ENCODE measurements around the gene FGFR3.

FGFR3 gene

GRCh38 chr4:1771555-1772305 is 21.4 kb upstream of the FGFR3 start:
- no peak overlapping the region for H3K27ac ChIP-seq
- intact Hi-C loops (cut with DNase I; ENCODE audit: low total_unique reads), result no loop called here
- H3K36me3 ChIP-seq, result no peaks in the 10 kb centered on the region
- peaks cover 0 to 56% of the 10 kb centered on the region in 2 donors for H3K27me3 ChIP-seq
- no peak for DNase-seq
- no peak overlapping the region for H3K4me3 ChIP-seq
- no peak for TF ChIP-seq CTCF (IDR thresholded peaks at IDR 0.05)
- peaks cover 0 to 15% (median 9%) of the 10 kb centered on the region in 4 donors for H3K4me1 ChIP-seq
- H3K9me3 ChIP-seq, result no peaks in the 10 kb centered on the region

- TF ChIP-seq CTCF (IDR thresholded peaks at IDR 0.05), result no peak
- H3K4me3 ChIP-seq, result no peak overlapping the region
- no peak for DNase-seq
- H3K4me1 ChIP-seq, result peaks cover 0 to 8% (median under 1%) of the 10 kb centered on the region in 4 donors
- no peaks in the 10 kb centered on the region for H3K9me3 ChIP-seq
- H3K27ac ChIP-seq, result no peak overlapping the region
- no peaks in the 10 kb centered on the region for H3K36me3 ChIP-seq
- H3K27me3 ChIP-seq, result peaks cover 0 to 47% of the 10 kb centered on the region in 2 donors
- intact Hi-C loops (cut with DNase I; ENCODE audit: low total_unique reads), result no loop called here
These were observed 20.1 kb upstream of the FGFR3 start for GRCh38 chr4:1772853-1773538.

GRCh38 chr4:1773754-1774153 is 19.3 kb upstream of the FGFR3 start:
- Histone ChIP-seq H3K4me1 (peaks cover 0 to 9% (median 2%) of the 10 kb centered on the region in 4 donors), H3K36me3 (no peaks in the 10 kb centered on the region), H3K27me3 (peaks cover 0 to 47% of the 10 kb centered on the region in 2 donors), H3K9me3 (no peaks in the 10 kb centered on the region), H3K27ac (no peak overlapping the region), H3K4me3 (no peak overlapping the region)
- intact Hi-C loops (cut with DNase I; ENCODE audit: low total_unique reads), result no loop called here
- DNase-seq, result no peak
- no peak for TF ChIP-seq CTCF (IDR thresholded peaks at IDR 0.05)

GRCh38 chr4:1775731-1776500 is 17.2 kb upstream of the FGFR3 start:
- Histone ChIP-seq H3K9me3 (no peaks in the 10 kb centered on the region), H3K27me3 (peaks cover 0 to 36% of the 10 kb centered on the region in 2 donors), H3K27ac (no peak overlapping the region), H3K4me1 (peaks cover 0 to 8% (median 2%) of the 10 kb centered on the region in 4 donors), H3K4me3 (no peak overlapping the region), H3K36me3 (no peaks in the 10 kb centered on the region)
- intact Hi-C loops (cut with DNase I; ENCODE audit: low total_unique reads), result no loop called here
- no peak for TF ChIP-seq CTCF (IDR thresholded peaks at IDR 0.05)
- DNase-seq, result no peak

GRCh38 chr4:1776521-1777161 is 16.5 kb upstream of the FGFR3 start:
- no peaks in the 10 kb centered on the region for H3K9me3 ChIP-seq
- no peak for DNase-seq
- no peak overlapping the region for H3K4me3 ChIP-seq
- peaks cover 0 to 28% of the 10 kb centered on the region in 2 donors for H3K27me3 ChIP-seq
- no peak for TF ChIP-seq CTCF (IDR thresholded peaks at IDR 0.05)
- H3K36me3 ChIP-seq, result no peaks in the 10 kb centered on the region
- H3K4me1 ChIP-seq, result peaks cover 0 to 8% (median 2%) of the 10 kb centered on the region in 4 donors
- H3K27ac ChIP-seq, result no peak overlapping the region
- intact Hi-C loops (cut with DNase I; ENCODE audit: low total_unique reads), result no loop called here

Measured in tibial artery (tissue), 4 donors.